CD4-positive, alpha-beta T cell treated with Interleukin-15 for 1 hour (primary cell): ENCODE measurements around the gene OR5M11.
"Not testable (repeated sequence)": the region's sequence is repeated elsewhere in the genome, so short reads cannot be mapped to it uniquely, and the experiment has no call there.

Experiments
- DNase-seq: peaks from one replicate; pipeline ENCODE4 v3.0.0-alpha.2; 2020

Gene OR5M11

DNA sequence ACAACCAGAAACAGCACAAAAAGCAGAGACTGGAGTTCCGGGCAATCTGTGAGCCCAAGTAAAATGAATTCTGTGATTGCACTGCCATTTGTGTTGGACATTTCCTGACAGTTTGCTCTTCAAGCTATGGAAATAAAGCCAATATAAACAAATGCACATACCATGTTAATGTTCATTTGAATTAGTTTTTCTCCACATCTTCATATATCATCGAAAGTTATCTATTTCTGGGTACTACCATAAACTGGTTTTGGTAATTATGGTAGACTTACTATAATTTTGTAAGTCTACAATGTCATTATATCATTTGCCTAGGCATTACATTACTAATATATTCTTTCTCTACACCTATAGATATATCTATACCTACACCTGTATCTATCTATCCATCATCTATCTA, at the start of gene OR5M11:
OR5M11 (minus strand) TSS at position 101 of the 400 bp plus-strand sequence; CDS start at position 101, 0 bp downstream.
- no peak for DNase-seq

DNA sequence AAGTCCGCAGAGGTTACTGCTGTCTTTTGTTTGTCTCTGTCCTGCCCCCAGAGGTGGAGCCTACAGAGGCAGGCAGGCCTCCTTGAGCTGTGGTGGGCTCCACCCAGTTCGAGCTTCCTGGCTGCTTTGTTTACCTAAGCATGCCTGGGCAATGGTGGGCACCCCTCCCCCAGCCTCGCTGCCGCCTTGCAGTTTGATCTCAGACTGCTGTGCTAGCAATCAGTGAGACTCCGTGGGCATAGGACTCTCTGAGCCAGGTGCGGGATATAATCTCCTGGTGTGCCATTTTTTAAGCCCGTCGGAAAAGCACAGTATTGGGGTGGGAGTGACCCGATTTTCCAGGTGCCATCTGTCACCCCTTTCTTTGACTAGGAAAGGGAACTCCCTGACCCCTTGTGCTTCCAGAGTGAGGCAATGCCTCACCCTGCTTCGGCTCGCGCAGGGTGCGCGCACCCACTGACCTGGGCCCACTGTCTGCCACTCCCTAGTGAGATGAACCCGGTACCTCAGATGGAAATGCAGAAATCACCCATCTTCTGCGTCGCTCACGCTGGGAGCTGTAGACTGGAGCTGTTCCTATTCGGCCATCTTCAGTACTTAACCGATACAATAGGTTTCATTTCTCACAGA, 49.1 kb upstream of the OR5M11 start:
- DNase-seq, result not testable (repeated sequence)

DNA sequence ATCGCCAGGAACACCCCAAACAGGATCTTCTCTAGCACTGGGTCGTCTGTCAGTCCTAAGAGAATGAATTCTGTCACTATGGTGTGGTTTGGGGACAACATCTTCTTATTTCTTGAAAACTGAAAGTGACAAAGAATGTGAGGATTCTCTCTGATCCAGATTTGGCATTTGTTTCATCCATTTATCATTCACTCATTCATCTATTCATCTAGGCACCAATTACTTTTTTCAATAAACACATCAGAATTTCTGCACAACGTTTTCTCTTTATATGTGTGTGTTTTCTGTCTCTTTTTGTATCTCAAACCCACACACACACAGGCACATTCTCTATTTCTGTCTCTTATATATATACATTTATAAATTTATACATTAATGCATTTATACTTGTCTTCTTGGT, 34.6 kb upstream of the OR5M11 start, which contains the start of gene OR5M10:
OR5M10 (minus strand) TSS at position 101 of the 400 bp plus-strand sequence; CDS start at position 101, 0 bp downstream.
- no peak for DNase-seq

DNA sequence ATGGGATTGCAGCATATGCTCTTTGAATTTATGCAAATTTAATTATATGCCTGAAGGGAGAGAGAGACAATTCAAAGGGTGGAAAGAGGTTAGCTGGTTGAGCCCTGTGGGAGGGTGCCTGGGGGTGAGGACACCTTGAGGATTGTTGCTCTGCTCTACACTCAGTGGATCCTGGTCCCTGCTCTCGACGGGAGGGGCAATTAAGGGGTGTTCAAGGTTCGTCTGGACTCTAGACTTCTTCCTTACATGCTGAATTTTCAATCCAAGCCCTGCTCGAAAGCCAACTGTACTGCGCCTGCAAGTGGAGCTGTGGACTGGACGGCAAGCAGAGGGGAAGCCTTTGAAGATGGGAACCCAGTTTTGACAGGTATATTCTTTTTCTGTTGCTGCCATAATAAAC, 15.5 kb upstream of the OR5M11 start:
- DNase-seq, result no peak

DNA sequence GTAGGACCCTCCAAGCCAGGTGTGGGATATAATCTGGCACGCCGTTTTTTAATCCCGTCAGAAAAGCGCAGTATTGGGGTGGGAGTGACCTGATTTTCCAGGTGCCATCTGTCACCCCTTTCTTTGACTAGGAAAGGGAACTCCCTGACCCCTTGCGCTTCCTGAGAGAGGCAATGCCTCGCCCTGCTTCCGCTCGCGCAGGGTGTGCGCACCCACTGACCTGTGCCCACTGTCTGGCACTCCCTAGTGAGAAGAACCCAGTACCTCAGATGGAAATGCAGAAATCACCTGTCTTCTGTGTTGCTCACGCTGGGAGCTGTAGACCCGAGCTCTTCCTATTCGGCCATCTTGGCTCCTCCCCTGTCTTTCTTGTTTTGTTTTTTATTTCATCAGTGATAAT, 11.6 kb upstream of the OR5M11 start:
- DNase-seq, result not testable (repeated sequence)

DNA sequence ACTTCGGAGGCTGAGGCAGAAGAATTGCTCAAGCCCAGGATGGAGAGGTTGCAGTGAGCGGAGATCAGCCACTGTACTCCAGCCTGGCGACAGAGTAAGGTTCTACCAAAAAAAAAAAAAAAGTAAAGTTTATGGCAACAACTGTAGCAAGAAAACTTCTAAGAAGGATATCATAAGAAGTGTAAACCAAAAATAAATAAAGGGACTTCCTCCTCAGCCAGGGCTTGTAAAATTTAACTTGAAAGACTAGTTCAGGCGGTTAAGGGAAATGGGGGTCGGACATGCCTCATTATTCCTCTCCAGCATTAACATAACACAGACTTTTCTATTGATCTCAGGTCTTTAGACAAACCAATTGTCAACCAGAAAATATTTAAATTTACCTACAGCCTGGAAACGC, 2.5 kb upstream of the OR5M11 start:
- DNase-seq, result no peak

DNA sequence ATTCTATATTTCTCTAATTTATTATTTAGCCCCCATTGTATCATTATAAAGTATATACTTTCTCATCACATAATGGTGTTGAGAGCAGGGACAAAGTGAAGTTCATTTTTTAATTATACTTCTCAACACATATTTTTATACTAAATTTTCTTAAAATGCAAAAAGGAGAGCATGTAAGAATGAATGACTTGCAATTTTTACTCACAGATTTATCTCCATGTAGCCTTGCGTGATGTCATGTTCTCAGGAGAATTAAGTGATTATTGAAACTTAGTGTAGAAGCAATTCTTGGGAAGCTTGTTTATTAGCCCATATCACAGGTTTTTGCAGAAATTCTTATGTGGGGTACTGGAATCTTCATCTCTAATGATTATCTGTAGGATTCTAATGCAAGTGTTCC, 682 bp upstream of the OR5M11 start:
- no peak for DNase-seq

DNA sequence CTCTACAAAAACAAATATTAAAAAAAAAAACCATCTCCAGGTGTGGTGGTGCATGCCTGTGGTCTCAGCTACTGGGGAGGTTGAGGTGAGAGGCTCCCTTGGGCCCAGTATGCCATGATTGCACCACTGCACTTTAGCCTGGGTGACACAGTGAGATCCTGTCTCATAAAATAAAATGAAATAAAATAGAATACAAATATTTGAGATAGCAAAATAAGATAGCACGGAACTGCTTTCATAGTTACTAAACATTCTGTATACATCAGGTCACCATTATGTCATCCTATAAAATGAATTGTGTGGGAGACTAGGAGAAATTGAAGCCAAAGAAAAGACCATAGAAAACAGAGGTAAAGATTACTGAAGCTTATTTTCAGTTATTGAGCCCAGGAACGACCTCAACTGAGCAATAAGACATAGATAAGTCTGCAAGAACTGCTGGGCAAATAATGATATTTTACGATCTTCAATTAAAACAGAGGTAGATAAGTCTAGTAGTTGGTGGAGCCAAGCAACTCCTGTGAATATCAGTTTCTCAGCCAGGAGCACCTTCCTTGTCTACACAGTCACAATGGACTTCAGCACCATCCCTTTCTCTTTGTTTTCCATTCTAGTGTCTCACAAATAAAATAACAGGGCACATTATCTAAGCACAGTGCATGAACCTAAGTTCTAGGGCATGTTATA, 9.9 kb downstream of the OR5M11 start:
- DNase-seq, result no peak

DNA sequence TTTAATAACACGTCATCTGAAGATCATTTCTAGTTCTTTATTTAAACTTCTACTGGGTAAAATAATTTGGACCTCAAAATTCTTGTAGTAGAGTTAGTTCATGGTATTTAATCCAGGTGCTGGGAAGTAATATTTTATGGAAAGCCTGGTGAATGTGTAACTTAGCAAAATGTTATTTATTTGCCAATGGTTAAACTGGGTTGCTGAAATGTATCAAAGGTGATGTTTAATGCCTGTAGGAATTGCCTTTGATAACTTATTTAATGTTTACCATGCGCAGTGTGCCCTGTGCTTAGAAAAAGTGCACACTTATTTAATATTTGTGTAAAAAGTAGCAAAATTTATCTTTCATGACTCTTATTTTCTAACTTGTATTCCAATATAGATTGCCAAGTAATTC, 11.2 kb downstream of the OR5M11 start:
- DNase-seq, result no peak

DNA sequence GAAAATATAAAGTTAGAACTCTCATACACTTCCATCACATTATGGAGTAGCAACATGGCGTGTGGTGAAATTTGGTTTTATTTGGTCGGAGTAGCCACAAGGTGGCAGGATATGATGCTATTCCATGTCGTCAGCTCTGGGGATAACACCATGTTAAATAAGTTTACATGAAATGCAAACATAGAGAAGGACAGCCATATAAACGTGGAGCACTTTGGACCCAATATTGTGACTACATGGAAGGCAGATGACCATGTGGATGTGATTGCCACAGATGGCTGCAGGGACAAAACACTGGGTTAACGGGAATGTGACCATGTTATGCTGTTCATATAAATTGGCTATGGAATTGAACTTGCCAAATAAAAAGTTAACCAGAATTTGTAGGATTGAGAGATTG, 21.0 kb downstream of the OR5M11 start:
- DNase-seq, result no peak

DNA sequence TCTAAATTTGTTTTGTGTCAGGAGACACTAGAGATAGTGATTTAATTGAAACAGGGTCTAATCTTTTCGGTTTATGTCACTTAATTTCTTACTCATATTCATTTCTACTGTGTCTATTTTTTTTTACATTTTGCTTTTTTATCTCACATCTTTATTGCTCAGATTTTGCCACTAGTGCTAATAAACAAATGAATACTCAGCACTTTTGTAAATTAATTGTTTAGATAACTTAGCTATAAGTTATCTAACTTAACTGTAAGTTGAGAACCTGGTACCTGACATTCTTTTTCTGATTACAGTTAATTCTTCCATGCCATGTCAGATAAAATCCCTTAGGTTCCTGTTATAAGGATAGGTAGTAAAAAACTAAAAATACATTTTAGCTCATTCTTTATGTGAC, 29.8 kb downstream of the OR5M11 start:
- DNase-seq, result no peak

DNA sequence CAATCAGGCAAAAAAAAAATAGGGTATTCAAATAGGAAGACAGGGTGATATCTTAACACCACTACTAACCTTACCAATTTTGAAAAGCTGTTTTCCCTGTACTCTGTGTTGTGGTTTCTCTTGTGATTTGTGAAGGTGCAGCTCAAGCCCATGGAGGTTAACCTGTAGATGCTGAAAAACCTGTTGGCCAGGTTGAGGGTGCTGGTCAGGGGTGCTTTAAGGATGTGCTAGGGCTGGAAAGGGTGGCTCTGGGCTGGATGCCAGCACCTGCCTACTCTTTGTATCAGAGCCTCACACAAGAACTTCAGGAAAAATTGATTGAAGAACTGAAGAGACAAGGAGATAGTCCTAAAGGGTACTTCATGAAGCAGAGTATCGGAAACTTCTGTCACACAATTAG, 33.6 kb downstream of the OR5M11 start:
- DNase-seq, result no peak

DNA sequence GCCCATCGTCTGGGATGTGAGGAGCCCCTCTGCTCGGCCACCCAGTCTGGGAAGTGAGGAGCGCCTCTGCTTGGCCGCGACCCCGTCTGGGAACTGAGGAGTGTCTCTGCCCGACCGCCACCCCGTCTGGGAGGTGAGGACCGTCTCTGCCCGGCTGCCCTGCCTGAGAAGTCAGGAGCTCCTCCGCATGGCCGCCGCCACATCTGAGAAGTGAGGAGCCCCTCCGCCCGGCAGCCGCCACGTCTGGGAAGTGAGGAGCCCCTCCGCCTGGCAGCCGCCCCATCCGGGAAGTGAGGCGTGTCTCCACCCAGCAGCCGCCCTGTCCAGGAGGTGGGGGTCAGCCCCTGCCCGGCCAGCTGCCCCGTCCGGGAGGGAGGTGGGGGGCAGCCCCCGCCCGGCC, 46.0 kb downstream of the OR5M11 start:
- DNase-seq, result no peak

DNA sequence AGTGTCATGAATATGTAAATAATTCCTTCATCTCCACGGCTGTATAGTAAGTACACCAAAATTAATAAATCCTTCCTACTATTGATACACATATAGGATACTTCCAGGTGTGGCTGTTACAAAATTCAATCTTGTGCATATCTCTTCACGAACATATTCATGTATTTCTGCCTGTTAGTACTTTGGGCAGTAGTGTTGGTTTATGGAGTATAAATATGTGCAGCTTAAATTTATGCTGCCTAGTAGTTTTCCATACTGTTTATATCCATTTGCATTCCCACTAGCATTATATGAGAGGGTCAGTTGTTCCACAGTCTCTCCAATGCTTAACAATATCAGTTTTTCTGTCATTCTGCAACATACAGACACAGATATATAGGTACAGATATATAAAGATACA, 47.9 kb downstream of the OR5M11 start:
- no peak for DNase-seq
